Right lobe of liver (tissue), 6 donors: ENCODE measurements around the gene RDM1. TPM values are rescaled to one million over a fixed set of nuclear protein-coding genes. Genes with fewer than 3 reads are reported as not detected.

ENCODE experiments used
- ATAC-seq, 4 donors: fragments of 200-7000 bp; cut with Tn5 transposase; one replicate each; pipeline ENCODE4 v1.9.1; 2020; ENCODE audit warnings: mild to moderate bottlenecking in 4 of 4, moderate library complexity in 4 of 4
- DNase-seq, 3 donors: peaks; one replicate each; pipeline ENCODE4 v3.0.0-alpha.2; 2020
- H3K27ac ChIP-seq, 3 donors: fragments of 200-600 bp; one replicate each; pipeline ENCODE4 v1.8.0; 2022
- H3K27me3 ChIP-seq, 2 donors: fragments of 200-600 bp; one replicate each; pipeline ENCODE4 v1.8.0; 2022
- H3K36me3 ChIP-seq, 4 donors: fragments of 200-600 bp; sonication (generic) in 1 of 4; one replicate each; pipeline versions ENCODE4 v1.5.1 to v1.8.0; 2017 to 2022; ENCODE audit warnings: control low read depth in 1 of 4
- H3K4me1 ChIP-seq, 4 donors: fragments of 200-600 bp; sonication (generic) in 1 of 4; one replicate each; pipeline versions ENCODE4 v1.5.1 to v1.8.0; 2017 to 2022; ENCODE audit warnings: control low read depth in 1 of 4
- H3K4me3 ChIP-seq, 3 donors: fragments of 200-600 bp; one replicate each; pipeline ENCODE4 v1.8.0; 2022
- H3K9me3 ChIP-seq, 4 donors: fragments of 200-600 bp; sonication (generic) in 1 of 4; one replicate each; pipeline versions ENCODE4 v1.5.1 to v1.8.0; 2017 to 2022; ENCODE audit warnings: control low read depth in 1 of 4
- CTCF ChIP-seq, 4 donors: fragments of 200-600 bp in 3 of 4; fragments of 450-650 bp in 1 of 4; IDR thresholded peaks; one replicate each; pipeline versions ENCODE4 v1.5.1 to v1.8.0; 2016 to 2022; ENCODE audit warnings: antibody characterized with exemption in 4 of 4, mild to moderate bottlenecking in 2 of 4
- POLR2A ChIP-seq: fragments of 450-650 bp; IDR thresholded peaks from one replicate; pipeline ENCODE4 v1.6.1; 2017; ENCODE audit warnings: antibody characterized with exemption, mild to moderate bottlenecking
- WGBS: methylation state at CpG from one replicate; pipeline ENCODE4 v1.1.6; 2018; ENCODE audit warnings: low coverage, low lambda C conversion rate; ENCODE audit not compliant: insufficient coverage; ENCODE audit errors: missing lambda C conversion rate; 5-methylcytosine and 5-hydroxymethylcytosine counted together
- intact Hi-C, 2 donors: fragments of 100-400 bp; cut with DNase I; formaldehyde crosslinking; loops; one replicate each; pipeline versions ENCODE4 v1.11.2 to v1.14.1; 2022
- total RNA-seq, 6 experiments: library from RNA; depleted of rRNA in 2 of 6; stranded (reverse); fragments of >200 nt in 2 of 6; fragmentation: NEBNext Ultra II Directional in 3 of 6; extraction: Animal tissue kit (Norgen Biotek cat#: 25700) in 3 of 6; gene quantifications; one replicate each; pipeline versions ENCODE4 v1.1.0 to v1.2.4, GENCODE V29; 2016 to 2023
- donor health status: DM: no; HTN: yes; CAD: no.
- donor health status: DM: no; HTN: no; CAD: no.
- donor health status: DM: no; HTN: no; CAD: no.
- donor health status: DM: no; HTN: yes; CAD: no.
- donor health status: DM: no; HTN: yes; CAD: no.

RDM1 gene
- total RNA-seq, 6 experiments from 2014 or later, result not detected

- WGBS, result 37% methylated on average over 10 of the region's 10 CpGs
- Histone ChIP-seq H3K27me3 (no peaks in the 10 kb centered on the region), H3K27ac (no peak overlapping the region), H3K36me3 (no peaks in the 10 kb centered on the region), H3K9me3 (no peaks in the 10 kb centered on the region), H3K4me1 (peaks cover 0 to 42% (median 20%) of the 10 kb centered on the region in 4 donors), H3K4me3 (no peak overlapping the region)
- no peak for TF ChIP-seq CTCF (IDR thresholded peaks at IDR 0.05)
- no peak for TF ChIP-seq POLR2A
- no peak for ATAC-seq
- intact Hi-C loops, result loop anchor here in 1 of 2 donors (5.0 kb wide), 1 partner anchor 179 kb away; no protein-coding TSS in a partner anchor
- DNase-seq, result no peak
These were observed 38.0 kb upstream of the RDM1 start for GRCh38 chr17:35968520-35969054.

- H3K4me1 ChIP-seq, result peaks cover 0 to 11% (median 7%) of the 10 kb centered on the region in 4 donors
- no peak for DNase-seq
- TF ChIP-seq POLR2A (no peak), CTCF (IDR thresholded peaks at IDR 0.05) (no peak)
- WGBS, result 88% methylated on average over 7 of the region's 7 CpGs
- intact Hi-C loops, result loop anchor here in 1 of 2 donors (5.0 kb wide), 1 partner anchor 182 kb away; no protein-coding TSS in a partner anchor
- ATAC-seq, result no peak
- H3K36me3 ChIP-seq, result no peaks in the 10 kb centered on the region
- H3K27ac ChIP-seq, result no peak overlapping the region
- no peaks in the 10 kb centered on the region for H3K27me3 ChIP-seq
- H3K4me3 ChIP-seq, result no peak overlapping the region
- no peaks in the 10 kb centered on the region for H3K9me3 ChIP-seq
These were observed 34.7 kb upstream of the RDM1 start for GRCh38 chr17:35965272-35965671.

- ATAC-seq, result no peak
- 84% methylated on average over 6 of the region's 6 CpGs for WGBS
- intact Hi-C loops, result no loop called here
- Histone ChIP-seq H3K9me3 (no peaks in the 10 kb centered on the region), H3K27ac (no peak overlapping the region), H3K4me1 (peaks cover 0 to 1% (median 0%) of the 10 kb centered on the region in 4 donors), H3K36me3 (no peaks in the 10 kb centered on the region), H3K27me3 (no peaks in the 10 kb centered on the region), H3K4me3 (no peak overlapping the region)
- no peak for DNase-seq
- no peak for TF ChIP-seq CTCF (IDR thresholded peaks at IDR 0.05)
- no peak for TF ChIP-seq POLR2A
These were observed 33.1 kb upstream of the RDM1 start for GRCh38 chr17:35963663-35964062.

- DNase-seq (no peak), ATAC-seq (no peak)
- intact Hi-C loops, result no loop called here
- no peaks in the 10 kb centered on the region for H3K36me3 ChIP-seq
- no peak overlapping the region for H3K27ac ChIP-seq
- H3K4me1 ChIP-seq, result no peaks in the 10 kb centered on the region
- TF ChIP-seq POLR2A, result no peak
- TF ChIP-seq CTCF (IDR thresholded peaks at IDR 0.05), result no peak
- no peaks in the 10 kb centered on the region for H3K27me3 ChIP-seq
- H3K9me3 ChIP-seq, result no peaks in the 10 kb centered on the region
- H3K4me3 ChIP-seq, result no peak overlapping the region
- WGBS, result 52% methylated on average over 3 of the region's 7 CpGs
These were observed 23.1 kb upstream of the RDM1 start for GRCh38 chr17:35953720-35954119.
